GM10248 (cell line): ENCODE measurements around the gene AP3D1.

Experiments used
- CTCF ChIA-PET: fragments of 300-600 bp; sonication (Branson Sonifier 250); formaldehyde crosslinking; extraction: SDS; loops from one replicate; lab custom pipeline; 2021; ENCODE audit warnings: antibody characterized with exemption; lab: Yijun Ruan, JAX
- POLR2A ChIA-PET: fragments of 350-650 bp; sonication (Branson Sonifier 250); formaldehyde crosslinking; extraction: SDS; loops from one replicate; lab custom pipeline; 2020; ENCODE audit warnings: antibody characterized with exemption; lab: Yijun Ruan, JAX
- DNase-seq: peaks from one replicate; pipeline ENCODE4 v3.0.0; 2012; ENCODE audit errors: extremely low spot score
- CTCF ChIP-seq: IDR thresholded peaks from 2 replicates; pipeline ENCODE4 v1.5.1; 2012; ENCODE audit warnings: mild to moderate bottlenecking, low read depth; ENCODE audit errors: extremely low read depth, missing control alignments, control extremely low read depth

AP3D1 gene

GRCh38 chr19:2144190-2144589, 7.2 kb downstream of the AP3D1 start:
- DNase-seq = no peak
- ChIA-PET CTCF (no interaction called here), POLR2A (no interaction called here)
- TF ChIP-seq CTCF = no peak

GRCh38 chr19:2142173-2142829, 9.1 kb downstream of the AP3D1 start:
- no peak for TF ChIP-seq CTCF
- CTCF ChIA-PET = interaction anchor here (1.2 to 1.7 kb wide), 2 partner anchors 9 to 14 kb away, joined by 3 read pairs; partner anchors contain the start of gene AP3D1
- no peak for DNase-seq
- POLR2A ChIA-PET = interaction anchor here (0.6 kb wide), 1 partner anchor 46 kb away, joined by 4 read pairs; no protein-coding TSS in a partner anchor

GRCh38 chr19:2140138-2140569, 11.2 kb downstream of the AP3D1 start:
- no peak for DNase-seq
- TF ChIP-seq CTCF = no peak
- POLR2A ChIA-PET = no interaction called here
- CTCF ChIA-PET = interaction anchor here (1.6 kb wide), 1 partner anchor 16 kb away, joined by 5 read pairs; no protein-coding TSS in a partner anchor

- CTCF ChIA-PET = no interaction called here
- no peak for TF ChIP-seq CTCF
- DNase-seq = no peak
- POLR2A ChIA-PET = no interaction called here
Observed at GRCh38 chr19:2139385-2140137, 11.8 kb downstream of the AP3D1 start.

GRCh38 chr19:2138061-2138728, 13.2 kb downstream of the AP3D1 start:
- no peak for DNase-seq
- POLR2A ChIA-PET = no interaction called here
- CTCF ChIA-PET = interaction anchor here (1.4 kb wide), 1 partner anchor 10 kb away, joined by 3 read pairs; no protein-coding TSS in a partner anchor
- TF ChIP-seq CTCF = no peak

GRCh38 chr19:2136796-2137195, 14.6 kb downstream of the AP3D1 start:
- ChIA-PET CTCF (interaction anchor here (1.4 kb wide), 1 partner anchor 11 kb away, joined by 3 read pairs; no protein-coding TSS in a partner anchor), POLR2A (interaction anchor here (0.6 kb wide), 1 partner anchor 1084 kb away, joined by 3 read pairs; no protein-coding TSS in a partner anchor)
- DNase-seq = no peak
- TF ChIP-seq CTCF = no peak
